CD14-positive monocyte (primary cell): ENCODE measurements around the gene ODF2. TPM values are rescaled to one million over a fixed set of nuclear protein-coding genes. Genes with fewer than 3 reads are reported as not detected.
"Not testable (repeated sequence)": the region's sequence is repeated elsewhere in the genome, so short reads cannot be mapped to it uniquely, and the experiment has no call there.

ENCODE experiments used
- DNase-seq, 3 donors: peaks; one replicate each; pipeline ENCODE4 v3.0.0-alpha.2; 2011 to 2022
- H2AFZ ChIP-seq: 2 replicates; pipeline ENCODE4 v1.6.0; 2012; ENCODE audit warnings: mild to moderate bottlenecking, low read depth, low read length, inconsistent platforms; ENCODE audit not compliant: insufficient read depth, poor library complexity, severe bottlenecking
- H3K27ac ChIP-seq, 2 donors: 1 replicate in 1 of 2; 2 replicates in 1 of 2; pipeline ENCODE4 v1.5.1; 2012 to 2013; ENCODE audit warnings: low read length in 2 of 2, control low read depth in 1 of 2, inconsistent platforms in 1 of 2, low read depth in 1 of 2, mild to moderate bottlenecking in 1 of 2
- H3K27me3 ChIP-seq, 2 donors: one replicate each; pipeline versions ENCODE4 v1.6.0 to v1.6.1; 2011 to 2013; ENCODE audit warnings: low read length in 2 of 2; ENCODE audit not compliant: control insufficient read depth in 2 of 2, insufficient read depth in 2 of 2
- H3K36me3 ChIP-seq, 2 donors: replicated peaks in 1 of 2; 1 replicate in 1 of 2; 2 replicates in 1 of 2; pipeline versions ENCODE4 v1.5.1 to v1.6.1; 2012 to 2013; ENCODE audit warnings: low read length in 2 of 2, control low read depth in 1 of 2, inconsistent platforms in 1 of 2, mild to moderate bottlenecking in 1 of 2; ENCODE audit not compliant: insufficient read depth in 2 of 2, control insufficient read depth in 1 of 2
- H3K4me1 ChIP-seq, 2 donors: 1 replicate in 1 of 2; 2 replicates in 1 of 2; pipeline versions ENCODE4 v1.5.1 to v1.6.1; 2012 to 2013; ENCODE audit warnings: low read length in 2 of 2, control low read depth in 1 of 2, inconsistent platforms in 1 of 2, mild to moderate bottlenecking in 1 of 2, moderate library complexity in 1 of 2; ENCODE audit not compliant: insufficient read depth in 2 of 2, control insufficient read depth in 1 of 2
- H3K4me2 ChIP-seq: replicated peaks from 2 replicates; pipeline ENCODE3; 2012; ENCODE audit warnings: low read length, moderate library complexity, mild to moderate bottlenecking; ENCODE audit not compliant: poor library complexity, severe bottlenecking; ENCODE audit errors: extremely low read depth
- H3K4me3 ChIP-seq, 3 experiments: fragments of 200-600 bp in 1 of 3; sonication (generic) in 1 of 3; replicated peaks in 1 of 3; 1 replicate in 2 of 3; 2 replicates in 1 of 3; pipeline ENCODE4 v1.5.1; 2011 to 2013; ENCODE audit warnings: low read length in 3 of 3, mild to moderate bottlenecking in 3 of 3, control low read depth in 2 of 3, low read depth in 2 of 3, inconsistent platforms in 1 of 3, moderate library complexity in 1 of 3
- H3K79me2 ChIP-seq: 2 replicates; pipeline ENCODE4 v1.6.0; 2012; ENCODE audit warnings: mild to moderate bottlenecking, control low read depth, inconsistent platforms, low read length, moderate library complexity; ENCODE audit not compliant: insufficient read depth
- H3K9ac ChIP-seq: 2 replicates; pipeline ENCODE4 v1.6.0; 2017; ENCODE audit warnings: low read length, mild to moderate bottlenecking; ENCODE audit not compliant: insufficient read depth, poor library complexity, severe bottlenecking
- H3K9me3 ChIP-seq, 2 donors: replicated peaks in 1 of 2; 1 replicate in 1 of 2; 2 replicates in 1 of 2; pipeline versions ENCODE4 v1.5.1 to v1.6.1; 2012 to 2013; ENCODE audit warnings: low read length in 2 of 2, control low read depth in 1 of 2; ENCODE audit not compliant: control insufficient read depth in 1 of 2, insufficient read depth in 1 of 2
- H4K20me1 ChIP-seq: 2 replicates; pipeline ENCODE4 v1.6.0; 2012; ENCODE audit warnings: mild to moderate bottlenecking, low read length, control low read depth, moderate library complexity; ENCODE audit not compliant: insufficient read depth
- H3K27ac Mint-ChIP-seq, 7 donors: one replicate each; pipeline ENCODE4 v1.8.0; 2020; ENCODE audit warnings: mild to moderate bottlenecking in 7 of 7, mixed read lengths in 7 of 7, moderate library complexity in 6 of 7, inconsistent platforms in 2 of 7
- H3K27me3 Mint-ChIP-seq, 3 donors: one replicate each; pipeline ENCODE4 v1.8.0; 2021 to 2022; ENCODE audit warnings: low read depth in 3 of 3, mild to moderate bottlenecking in 3 of 3, mixed read lengths in 3 of 3, moderate library complexity in 3 of 3, inconsistent platforms in 1 of 3
- H3K36me3 Mint-ChIP-seq, 2 donors: one replicate each; pipeline ENCODE4 v1.8.0; 2020; ENCODE audit warnings: mixed read lengths in 2 of 2, inconsistent platforms in 1 of 2, mild to moderate bottlenecking in 1 of 2
- H3K4me1 Mint-ChIP-seq: one replicate; pipeline ENCODE4 v1.8.0; 2020; ENCODE audit warnings: mild to moderate bottlenecking, mixed read lengths
- H3K4me3 Mint-ChIP-seq, 2 donors: one replicate each; pipeline ENCODE4 v1.8.0; 2020; ENCODE audit warnings: mild to moderate bottlenecking in 2 of 2, mixed read lengths in 2 of 2, moderate library complexity in 1 of 2
- H3K9me3 Mint-ChIP-seq, 7 donors: one replicate each; pipeline ENCODE4 v1.8.0; 2020 to 2022; ENCODE audit warnings: mixed read lengths in 7 of 7, mild to moderate bottlenecking in 6 of 7, moderate library complexity in 6 of 7, inconsistent platforms in 2 of 7
- WGBS: methylation state at CpG from one replicate; pipeline ENCODE4 v1.1.5; 2013; ENCODE audit warnings: missing lambda C conversion rate; ENCODE audit not compliant: insufficient coverage; 5-methylcytosine and 5-hydroxymethylcytosine counted together
- intact Hi-C, 2 donors: fragments of 100-400 bp; cut with micrococcal nuclease; formaldehyde crosslinking; loops; one replicate each; pipeline versions ENCODE4 v1.15.0 to v1.15.1; 2023
- polyA plus RNA-seq, 3 donors: library from polyadenylated mRNA; depleted of rRNA in 1 of 3; unstranded in 2 of 3; stranded (reverse) in 1 of 3; fragments of 300-500 nt in 2 of 3; fragments of >200 nt in 1 of 3; fragmentation: Illumina TruSeq in 2 of 3; gene quantifications; 1 replicate in 2 of 3; 2 replicates in 1 of 3; pipeline ENCODE4 v1.2.3, GENCODE V29; 2012 to 2021
- TF ChIP-seq, protein P1 (sequence below): fragments of 200-600 bp; IDR thresholded peaks from one replicate; pipeline ENCODE4 v1.8.0; 2022; ENCODE audit warnings: antibody characterized with exemption, mild to moderate bottlenecking

The ODF2 gene
- polyA plus RNA-seq, 3 donors: 7.9 to 24.1 (median 11.4) TPM

GRCh38 chr9:128505414-128505765 lies 49.6 kb downstream of the ODF2 start:
- H3K27ac Mint-ChIP-seq: peak overlapping the region in 6 of 7 donors; percentile 93 to 98 (median 97)
- intact Hi-C loops: loop anchor here in 1 of 2 donors (5.0 kb wide), 1 partner anchor 47 kb away; the partner anchor contains the start of gene SPTAN1
- DNase-seq: no peak
- H3K9ac ChIP-seq: peak overlapping the region; percentile 93
- H2AFZ ChIP-seq: peak overlapping the region; percentile 90
- no CpG with 5 or more reads among the region's 6 CpGs for WGBS
- peaks cover 19% of the 10 kb centered on the region for H3K4me1 Mint-ChIP-seq
- H3K36me3 Mint-ChIP-seq: peaks cover 22 to 39% of the 10 kb centered on the region in 2 donors
- H3K4me2 ChIP-seq: peak overlapping the region; percentile 74
- H4K20me1 ChIP-seq: peaks cover 21% of the 10 kb centered on the region
- peaks cover 0 to 2% (median 0%) of the 10 kb centered on the region in 7 donors for H3K9me3 Mint-ChIP-seq
- no peaks in the 10 kb centered on the region for H3K27me3 Mint-ChIP-seq
- peaks cover 17 to 20% of the 10 kb centered on the region in 2 donors for H3K4me1 ChIP-seq
- no peaks in the 10 kb centered on the region for H3K9me3 ChIP-seq
- peaks cover 42% of the 10 kb centered on the region for H3K79me2 ChIP-seq
- H3K27ac ChIP-seq: peak overlapping the region in 1 of 2 donors; percentile 93
- TF ChIP-seq, protein P1, sequence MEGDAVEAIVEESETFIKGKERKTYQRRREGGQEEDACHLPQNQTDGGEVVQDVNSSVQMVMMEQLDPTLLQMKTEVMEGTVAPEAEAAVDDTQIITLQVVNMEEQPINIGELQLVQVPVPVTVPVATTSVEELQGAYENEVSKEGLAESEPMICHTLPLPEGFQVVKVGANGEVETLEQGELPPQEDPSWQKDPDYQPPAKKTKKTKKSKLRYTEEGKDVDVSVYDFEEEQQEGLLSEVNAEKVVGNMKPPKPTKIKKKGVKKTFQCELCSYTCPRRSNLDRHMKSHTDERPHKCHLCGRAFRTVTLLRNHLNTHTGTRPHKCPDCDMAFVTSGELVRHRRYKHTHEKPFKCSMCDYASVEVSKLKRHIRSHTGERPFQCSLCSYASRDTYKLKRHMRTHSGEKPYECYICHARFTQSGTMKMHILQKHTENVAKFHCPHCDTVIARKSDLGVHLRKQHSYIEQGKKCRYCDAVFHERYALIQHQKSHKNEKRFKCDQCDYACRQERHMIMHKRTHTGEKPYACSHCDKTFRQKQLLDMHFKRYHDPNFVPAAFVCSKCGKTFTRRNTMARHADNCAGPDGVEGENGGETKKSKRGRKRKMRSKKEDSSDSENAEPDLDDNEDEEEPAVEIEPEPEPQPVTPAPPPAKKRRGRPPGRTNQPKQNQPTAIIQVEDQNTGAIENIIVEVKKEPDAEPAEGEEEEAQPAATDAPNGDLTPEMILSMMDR: no peak
- peak overlapping the region; percentile 81 to 99 (median 94) for H3K4me3 ChIP-seq
- H3K27me3 ChIP-seq: no peaks in the 10 kb centered on the region
- H3K4me3 Mint-ChIP-seq: peak overlapping the region; percentile 98 to 100
- H3K36me3 ChIP-seq: peaks cover 28 to 36% of the 10 kb centered on the region in 2 donors

- intact Hi-C loops: loop anchor here in 1 of 2 donors (5.0 kb wide), 1 partner anchor 46 kb away; the partner anchor contains the start of gene SPTAN1
- not testable (repeated sequence) for H3K4me3 ChIP-seq, H3K9ac ChIP-seq, H3K9me3 Mint-ChIP-seq, H3K27ac Mint-ChIP-seq, H3K9me3 ChIP-seq, H3K27me3 ChIP-seq, H3K4me3 Mint-ChIP-seq, H3K27ac ChIP-seq, H2AFZ ChIP-seq, DNase-seq, H3K27me3 Mint-ChIP-seq
- Histone ChIP-seq H3K36me3 (peaks cover 28 to 33% of the 10 kb centered on the region in 2 donors), H4K20me1 (peaks cover 21% of the 10 kb centered on the region), H3K4me2 (peak overlapping the region; percentile 74), H3K79me2 (peaks cover 42% of the 10 kb centered on the region), H3K4me1 (peaks cover 17 to 20% of the 10 kb centered on the region in 2 donors)
- peaks cover 19% of the 10 kb centered on the region for H3K4me1 Mint-ChIP-seq
- peaks cover 16 to 38% of the 10 kb centered on the region in 2 donors for H3K36me3 Mint-ChIP-seq
- WGBS: 100% methylated on average over 2 of the region's 12 CpGs
These were observed 50.1 kb downstream of the ODF2 start for GRCh38 chr9:128505906-128506305.
